Tibial nerve (tissue), 3 donors: ENCODE results near the gene HBA2.

Experiments used
- POLR2A ChIP-seq, 2 donors: fragments of 450-650 bp; IDR thresholded peaks; one replicate each; pipeline ENCODE4 v1.6.1; 2017; ENCODE audit warnings: antibody characterized with exemption in 2 of 2, mild to moderate bottlenecking in 2 of 2, moderate library complexity in 2 of 2
- TF ChIP-seq, protein P1 (sequence below), 5 experiments: fragments of 200-600 bp in 3 of 5; fragments of 450-650 bp in 2 of 5; sonication (generic) in 3 of 5; IDR thresholded peaks; one replicate each; pipeline ENCODE4 v1.5.1; 2016 to 2019; ENCODE audit warnings: antibody characterized with exemption in 5 of 5, mild to moderate bottlenecking in 3 of 5, moderate library complexity in 2 of 5

DNA sequence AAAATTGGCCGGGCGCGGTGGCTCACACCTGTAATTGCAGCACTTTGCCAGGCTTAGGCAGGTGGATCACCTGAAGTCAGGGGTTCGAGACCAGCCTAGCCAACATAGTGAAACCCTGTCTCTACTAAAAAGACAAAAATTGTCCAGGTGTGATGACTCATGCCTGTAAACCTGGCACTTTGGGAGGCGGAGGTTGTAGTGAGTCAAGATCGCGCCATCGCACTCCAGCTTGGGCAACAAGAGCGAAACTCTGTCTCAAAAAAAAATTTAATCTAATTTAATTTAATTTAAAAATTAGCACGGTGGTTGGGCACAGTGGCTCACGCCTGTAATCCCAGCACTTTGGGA is 6.0 kb downstream of the HBA2 start:
- no peak for TF ChIP-seq POLR2A (IDR thresholded peaks at IDR 0.05)
- TF ChIP-seq, protein P1, sequence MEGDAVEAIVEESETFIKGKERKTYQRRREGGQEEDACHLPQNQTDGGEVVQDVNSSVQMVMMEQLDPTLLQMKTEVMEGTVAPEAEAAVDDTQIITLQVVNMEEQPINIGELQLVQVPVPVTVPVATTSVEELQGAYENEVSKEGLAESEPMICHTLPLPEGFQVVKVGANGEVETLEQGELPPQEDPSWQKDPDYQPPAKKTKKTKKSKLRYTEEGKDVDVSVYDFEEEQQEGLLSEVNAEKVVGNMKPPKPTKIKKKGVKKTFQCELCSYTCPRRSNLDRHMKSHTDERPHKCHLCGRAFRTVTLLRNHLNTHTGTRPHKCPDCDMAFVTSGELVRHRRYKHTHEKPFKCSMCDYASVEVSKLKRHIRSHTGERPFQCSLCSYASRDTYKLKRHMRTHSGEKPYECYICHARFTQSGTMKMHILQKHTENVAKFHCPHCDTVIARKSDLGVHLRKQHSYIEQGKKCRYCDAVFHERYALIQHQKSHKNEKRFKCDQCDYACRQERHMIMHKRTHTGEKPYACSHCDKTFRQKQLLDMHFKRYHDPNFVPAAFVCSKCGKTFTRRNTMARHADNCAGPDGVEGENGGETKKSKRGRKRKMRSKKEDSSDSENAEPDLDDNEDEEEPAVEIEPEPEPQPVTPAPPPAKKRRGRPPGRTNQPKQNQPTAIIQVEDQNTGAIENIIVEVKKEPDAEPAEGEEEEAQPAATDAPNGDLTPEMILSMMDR (IDR thresholded peaks at IDR 0.05), result no peak
